Brain microvascular endothelial cell (primary cell): Measurements from ENCODE around the gene EEIG2.
"Not testable (repeated sequence)": the region's sequence is repeated elsewhere in the genome, so short reads cannot be mapped to it uniquely, and the experiment has no call there.

Experiments
- DNase-seq: peaks from one replicate; pipeline ENCODE4 v3.0.0-alpha.2; 2020
- H3K27ac ChIP-seq: fragments of 250-450 bp; sonication (Bioruptor Pico); 2 replicates; pipeline ENCODE4 v1.5.1; 2020; ENCODE audit warnings: mild to moderate bottlenecking, moderate library complexity
- H3K27me3 ChIP-seq: fragments of 250-450 bp; sonication (Bioruptor Pico); replicated peaks from 2 replicates; pipeline ENCODE4 v1.5.1; 2020; ENCODE audit warnings: mild to moderate bottlenecking
- H3K36me3 ChIP-seq: fragments of 250-450 bp; sonication (Bioruptor Pico); replicated peaks from 2 replicates; pipeline ENCODE4 v1.5.1; 2020; ENCODE audit warnings: mild to moderate bottlenecking
- H3K4me3 ChIP-seq: 2 replicates; pipeline ENCODE4 v1.5.1; 2011; ENCODE audit warnings: low read depth, mild to moderate bottlenecking, control low read depth, low read length, moderate library complexity
- in situ Hi-C: cut with HindIII; loops from 2 replicates; pipeline ENCODE4 v1.10.0; 2017; ENCODE audit warnings: low sequenced_read_pairs, low pct_ligation_motif_present
- TF ChIP-seq, protein P1 (sequence below): IDR thresholded peaks from 2 replicates; pipeline ENCODE4 v1.5.1; 2011; ENCODE audit warnings: low read depth, mild to moderate bottlenecking, moderate library complexity, low read length, control low read depth, inconsistent platforms; ENCODE audit errors: missing control alignments

Gene EEIG2

DNA sequence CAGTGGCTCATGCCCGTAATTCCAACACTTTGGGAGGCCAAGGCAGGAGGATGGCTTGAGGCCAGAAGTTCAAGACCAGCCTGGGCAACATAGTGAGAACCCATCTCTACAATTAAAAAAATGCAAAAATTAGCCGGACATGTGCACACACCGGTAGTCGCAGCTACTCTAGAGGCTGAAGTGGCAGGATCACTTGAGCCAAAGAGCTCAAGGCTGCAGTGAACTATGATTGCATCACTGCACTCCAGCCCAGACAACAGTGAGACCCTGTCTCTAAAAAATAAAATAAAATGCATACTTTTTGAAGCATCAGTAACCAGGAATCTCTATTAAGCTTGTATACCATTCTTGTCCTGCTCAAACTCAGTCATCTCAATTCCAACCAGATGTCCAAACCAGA lies 27.2 kb upstream of the EEIG2 start:
- no peaks in the 10 kb centered on the region for H3K27me3 ChIP-seq
- no peak overlapping the region for H3K27ac ChIP-seq
- TF ChIP-seq, protein P1, sequence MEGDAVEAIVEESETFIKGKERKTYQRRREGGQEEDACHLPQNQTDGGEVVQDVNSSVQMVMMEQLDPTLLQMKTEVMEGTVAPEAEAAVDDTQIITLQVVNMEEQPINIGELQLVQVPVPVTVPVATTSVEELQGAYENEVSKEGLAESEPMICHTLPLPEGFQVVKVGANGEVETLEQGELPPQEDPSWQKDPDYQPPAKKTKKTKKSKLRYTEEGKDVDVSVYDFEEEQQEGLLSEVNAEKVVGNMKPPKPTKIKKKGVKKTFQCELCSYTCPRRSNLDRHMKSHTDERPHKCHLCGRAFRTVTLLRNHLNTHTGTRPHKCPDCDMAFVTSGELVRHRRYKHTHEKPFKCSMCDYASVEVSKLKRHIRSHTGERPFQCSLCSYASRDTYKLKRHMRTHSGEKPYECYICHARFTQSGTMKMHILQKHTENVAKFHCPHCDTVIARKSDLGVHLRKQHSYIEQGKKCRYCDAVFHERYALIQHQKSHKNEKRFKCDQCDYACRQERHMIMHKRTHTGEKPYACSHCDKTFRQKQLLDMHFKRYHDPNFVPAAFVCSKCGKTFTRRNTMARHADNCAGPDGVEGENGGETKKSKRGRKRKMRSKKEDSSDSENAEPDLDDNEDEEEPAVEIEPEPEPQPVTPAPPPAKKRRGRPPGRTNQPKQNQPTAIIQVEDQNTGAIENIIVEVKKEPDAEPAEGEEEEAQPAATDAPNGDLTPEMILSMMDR = no peak
- in situ Hi-C loops = no loop called here
- no peaks in the 10 kb centered on the region for H3K36me3 ChIP-seq
- DNase-seq = no peak
- H3K4me3 ChIP-seq = no peak overlapping the region

DNA sequence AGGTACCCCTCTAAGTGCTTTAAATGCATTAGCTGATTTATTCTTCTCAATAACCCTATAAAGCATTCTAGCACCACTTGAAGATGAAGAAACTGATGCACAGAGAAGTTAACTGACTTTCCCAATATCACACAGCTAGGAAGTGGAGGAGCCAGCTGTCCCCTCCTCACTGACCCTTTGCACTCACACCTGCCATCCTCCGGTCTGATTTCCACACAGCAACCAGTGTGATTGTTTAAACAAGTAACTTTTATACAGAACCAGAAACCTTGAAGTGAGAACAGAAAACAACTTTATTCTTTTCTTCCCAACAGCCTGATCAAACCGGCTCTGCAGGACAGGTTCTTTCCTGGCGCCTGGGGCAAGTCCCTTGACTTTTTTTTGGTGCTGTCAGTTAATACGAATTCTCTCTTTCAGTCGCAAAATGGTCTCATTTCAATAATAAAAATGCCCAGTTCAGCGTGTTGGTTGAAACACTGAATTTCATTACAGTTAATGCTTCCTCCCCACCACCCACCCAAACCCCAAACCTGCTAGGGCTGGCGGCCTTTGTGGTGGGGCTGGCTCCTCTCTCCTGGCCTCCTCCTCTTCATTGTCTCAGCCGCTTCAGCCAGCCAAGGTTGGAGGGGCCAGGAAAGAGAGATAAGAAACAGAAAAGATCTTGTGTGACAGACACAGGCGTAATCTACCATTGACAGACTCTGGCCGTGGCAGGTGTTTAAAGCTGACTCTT lies 26.4 kb upstream of the EEIG2 start:
- DNase-seq = no peak
- Histone ChIP-seq H3K27me3 (no peaks in the 10 kb centered on the region), H3K27ac (no peak overlapping the region), H3K4me3 (no peak overlapping the region), H3K36me3 (no peaks in the 10 kb centered on the region)
- in situ Hi-C loops = no loop called here
- TF ChIP-seq, protein P1 = no peak

DNA sequence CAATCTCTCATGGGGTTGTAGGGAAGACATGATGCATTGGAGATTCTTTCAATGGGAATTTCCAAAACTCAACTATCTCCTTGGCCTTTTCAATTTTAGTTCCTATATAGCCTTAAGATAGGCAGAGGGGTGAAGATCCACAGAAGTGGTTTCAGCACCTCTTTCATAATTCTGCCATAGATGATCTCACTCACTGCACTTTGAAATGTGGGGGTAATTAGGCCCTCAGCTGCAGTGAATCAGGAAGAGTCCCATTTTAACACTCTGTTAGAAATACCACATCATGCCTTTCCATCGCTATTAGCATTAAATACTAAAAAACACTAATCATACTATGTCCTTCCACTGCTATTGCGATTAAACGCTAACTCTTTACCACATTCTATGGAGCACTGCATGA lies 25.1 kb upstream of the EEIG2 start:
- TF ChIP-seq, protein P1 = no peak
- Histone ChIP-seq H3K27ac (no peak overlapping the region), H3K27me3 (no peaks in the 10 kb centered on the region), H3K36me3 (no peaks in the 10 kb centered on the region), H3K4me3 (no peak overlapping the region)
- in situ Hi-C loops = no loop called here
- no peak for DNase-seq

DNA sequence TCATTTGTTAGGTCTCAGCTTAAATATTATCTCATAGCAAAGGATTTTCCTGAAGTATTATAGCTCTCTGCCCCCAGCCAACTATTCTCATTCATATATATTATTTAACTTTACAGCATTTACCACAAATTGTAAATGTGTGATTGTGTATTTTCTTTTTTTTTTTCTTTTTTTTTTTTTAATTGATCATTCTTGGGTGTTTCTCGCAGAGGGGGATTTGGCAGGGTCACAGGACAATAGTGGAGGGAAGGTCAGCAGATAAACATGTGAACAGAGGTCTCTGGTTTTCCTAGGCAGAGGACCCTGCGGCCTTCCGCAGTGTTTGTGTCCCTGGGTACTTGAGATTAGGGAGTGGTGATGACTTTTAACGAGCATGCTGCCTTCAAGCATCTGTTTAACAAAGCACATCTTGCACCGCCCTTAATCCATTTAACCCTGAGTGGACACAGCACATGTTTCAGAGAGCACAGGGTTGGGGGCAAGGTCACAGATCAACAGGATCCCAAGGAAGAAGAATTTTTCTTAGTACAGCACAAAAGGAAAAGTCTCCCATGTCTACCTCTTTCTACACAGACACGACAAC lies 24.5 kb upstream of the EEIG2 start:
- H3K27ac ChIP-seq, H3K4me3 ChIP-seq, DNase-seq, in situ Hi-C loops, H3K36me3 ChIP-seq, H3K27me3 ChIP-seq: not testable (repeated sequence)

DNA sequence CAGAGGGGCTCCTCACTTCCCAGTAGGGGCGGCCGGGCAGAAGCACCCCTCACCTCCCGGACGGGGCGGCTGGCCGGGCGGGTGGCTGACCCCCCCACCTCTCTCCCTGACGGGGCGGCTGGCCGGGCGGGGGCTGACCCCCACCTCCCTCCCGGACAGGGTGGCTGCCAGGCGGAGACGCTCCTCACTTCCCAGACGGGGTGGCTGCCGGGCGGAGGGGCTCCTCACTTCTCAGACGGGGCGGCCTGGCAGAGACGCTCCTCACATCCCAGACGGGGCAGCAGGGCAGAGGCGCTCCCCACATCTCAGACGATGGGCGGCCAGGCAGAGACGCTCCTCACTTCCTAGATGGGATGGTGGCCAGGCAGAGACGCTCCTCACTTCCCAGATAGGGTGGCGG lies 23.9 kb upstream of the EEIG2 start:
- in situ Hi-C loops, H3K27ac ChIP-seq, H3K36me3 ChIP-seq, H3K4me3 ChIP-seq, H3K27me3 ChIP-seq, DNase-seq: not testable (repeated sequence)

DNA sequence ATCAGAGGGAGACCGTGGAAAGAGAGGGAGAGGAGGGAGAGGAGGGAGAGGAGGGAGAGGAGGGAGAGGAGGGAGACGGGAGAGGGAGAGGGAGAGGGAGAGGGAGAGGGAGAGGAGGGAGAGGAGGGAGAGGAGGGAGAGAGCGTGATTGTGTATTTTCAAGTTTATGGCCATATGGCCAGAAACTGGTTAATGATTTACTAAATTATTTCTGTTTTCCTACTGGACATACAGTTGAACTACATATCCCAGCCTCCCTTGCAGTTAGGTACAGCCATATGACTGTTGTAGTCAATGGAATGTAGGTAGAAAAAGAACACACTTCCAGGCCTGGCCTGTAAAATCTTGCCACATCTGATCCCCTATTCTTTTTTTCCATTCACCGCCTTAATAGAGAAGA lies 23.1 kb upstream of the EEIG2 start:
- H3K27ac ChIP-seq, H3K36me3 ChIP-seq, in situ Hi-C loops, H3K4me3 ChIP-seq, DNase-seq, H3K27me3 ChIP-seq: not testable (repeated sequence)

DNA sequence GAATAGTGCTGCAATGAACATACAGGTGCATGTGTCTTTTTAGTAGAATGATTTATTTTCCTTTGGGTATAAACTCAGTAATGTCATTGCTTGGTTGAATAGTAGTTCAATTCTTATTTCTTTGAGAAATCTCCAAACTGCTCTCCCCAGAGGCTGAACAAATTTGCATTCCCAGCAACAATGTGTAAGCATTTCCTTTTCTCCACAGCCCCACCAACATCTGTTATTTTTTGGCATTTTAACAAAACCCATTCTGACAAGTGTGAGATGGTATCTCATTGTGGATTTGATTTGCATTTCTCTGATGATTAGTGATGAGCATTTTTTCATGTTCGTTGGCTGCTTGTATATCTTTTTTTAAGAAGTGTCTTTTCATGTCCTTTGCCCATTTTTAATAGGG lies 21.9 kb upstream of the EEIG2 start:
- no peak for DNase-seq
- Histone ChIP-seq H3K36me3 (no peaks in the 10 kb centered on the region), H3K27ac (no peak overlapping the region), H3K27me3 (no peaks in the 10 kb centered on the region), H3K4me3 (no peak overlapping the region)
- in situ Hi-C loops = no loop called here
- TF ChIP-seq, protein P1 = no peak
